ENCODE data around the gene RAF1. TPM values are rescaled to one million over a fixed set of nuclear protein-coding genes. Genes with fewer than 3 reads are reported as not detected.

RAF1 gene
- total and polyA plus RNA-seq, 2 experiments from 2014 or later = 39.5 to 123 TPM

DNA sequence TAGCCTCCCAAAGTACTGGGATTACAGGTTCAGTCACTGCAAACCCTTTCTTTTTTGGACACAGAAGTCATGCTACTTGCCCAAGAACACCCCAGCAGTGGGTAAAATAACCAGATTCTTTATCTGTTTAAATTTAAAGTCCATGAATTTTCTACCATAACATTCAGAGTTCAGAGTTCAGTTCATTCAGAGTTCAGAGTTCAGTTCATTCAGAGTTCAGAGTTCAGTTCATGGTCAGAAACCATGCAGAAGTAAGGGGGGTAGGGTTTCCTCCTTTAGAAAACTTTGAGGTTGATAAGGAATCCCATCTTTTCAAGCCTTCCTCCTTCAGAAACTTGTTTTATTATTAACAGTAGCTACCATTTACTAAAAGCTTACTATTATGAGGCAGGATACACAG, 43.2 kb downstream of the RAF1 start:
- Histone ChIP-seq H3K27me3 (ENCODE audit: insufficient read depth) (no peaks in the 10 kb centered on the region), H2AFZ (no peak overlapping the region), H4K20me1 (replicated peaks; ENCODE audit: insufficient read depth) (peaks cover 51% of the 10 kb centered on the region), H3K4me3 (no peak overlapping the region), H3K27ac (ENCODE audit: low read depth) (no peak overlapping the region), H3F3A (replicated peaks; ENCODE audit: low read depth) (0 out of 2 replicates have a peak, but pooled peaks cover 2% of the 10 kb centered on the region), H3K79me2 (replicated peaks; ENCODE audit: insufficient read depth) (peaks cover 98% of the 10 kb centered on the region), H3K4me1 (ENCODE audit: insufficient read depth) (no peaks in the 10 kb centered on the region), H3K36me3 (ENCODE audit: insufficient read depth) (peaks cover 15% of the 10 kb centered on the region; the same call in 1 of the 2 replicates), H3K4me2 (no peak overlapping the region), H3K9me2 (ENCODE audit: insufficient read depth) (no peaks in the 10 kb centered on the region)
- H3K4me3 Mint-ChIP-seq = no peak overlapping the region
- DNase-seq (ENCODE audit: low spot score) = no peak
- H3K27me3 Mint-ChIP-seq (ENCODE audit: insufficient read depth, low read depth, poor library complexity) = peaks cover 4% of the 10 kb centered on the region
- TF ChIP-seq STAT1 (IDR thresholded peaks at IDR 0.05; ENCODE audit: unreplicated experiment) (no peak), NANOG (IDR thresholded peaks at IDR 0.05; ENCODE audit: borderline replicate concordance) (no peak), ZNF331 (CRISPR knock-in tag; IDR thresholded peaks at IDR 0.05; ENCODE audit: low read depth) (no peak)
- TF ChIP-seq, protein P1, sequence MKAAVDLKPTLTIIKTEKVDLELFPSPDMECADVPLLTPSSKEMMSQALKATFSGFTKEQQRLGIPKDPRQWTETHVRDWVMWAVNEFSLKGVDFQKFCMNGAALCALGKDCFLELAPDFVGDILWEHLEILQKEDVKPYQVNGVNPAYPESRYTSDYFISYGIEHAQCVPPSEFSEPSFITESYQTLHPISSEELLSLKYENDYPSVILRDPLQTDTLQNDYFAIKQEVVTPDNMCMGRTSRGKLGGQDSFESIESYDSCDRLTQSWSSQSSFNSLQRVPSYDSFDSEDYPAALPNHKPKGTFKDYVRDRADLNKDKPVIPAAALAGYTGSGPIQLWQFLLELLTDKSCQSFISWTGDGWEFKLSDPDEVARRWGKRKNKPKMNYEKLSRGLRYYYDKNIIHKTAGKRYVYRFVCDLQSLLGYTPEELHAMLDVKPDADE (IDR thresholded peaks at IDR 0.05) = no peak
- TF ChIP-seq, protein P2, sequence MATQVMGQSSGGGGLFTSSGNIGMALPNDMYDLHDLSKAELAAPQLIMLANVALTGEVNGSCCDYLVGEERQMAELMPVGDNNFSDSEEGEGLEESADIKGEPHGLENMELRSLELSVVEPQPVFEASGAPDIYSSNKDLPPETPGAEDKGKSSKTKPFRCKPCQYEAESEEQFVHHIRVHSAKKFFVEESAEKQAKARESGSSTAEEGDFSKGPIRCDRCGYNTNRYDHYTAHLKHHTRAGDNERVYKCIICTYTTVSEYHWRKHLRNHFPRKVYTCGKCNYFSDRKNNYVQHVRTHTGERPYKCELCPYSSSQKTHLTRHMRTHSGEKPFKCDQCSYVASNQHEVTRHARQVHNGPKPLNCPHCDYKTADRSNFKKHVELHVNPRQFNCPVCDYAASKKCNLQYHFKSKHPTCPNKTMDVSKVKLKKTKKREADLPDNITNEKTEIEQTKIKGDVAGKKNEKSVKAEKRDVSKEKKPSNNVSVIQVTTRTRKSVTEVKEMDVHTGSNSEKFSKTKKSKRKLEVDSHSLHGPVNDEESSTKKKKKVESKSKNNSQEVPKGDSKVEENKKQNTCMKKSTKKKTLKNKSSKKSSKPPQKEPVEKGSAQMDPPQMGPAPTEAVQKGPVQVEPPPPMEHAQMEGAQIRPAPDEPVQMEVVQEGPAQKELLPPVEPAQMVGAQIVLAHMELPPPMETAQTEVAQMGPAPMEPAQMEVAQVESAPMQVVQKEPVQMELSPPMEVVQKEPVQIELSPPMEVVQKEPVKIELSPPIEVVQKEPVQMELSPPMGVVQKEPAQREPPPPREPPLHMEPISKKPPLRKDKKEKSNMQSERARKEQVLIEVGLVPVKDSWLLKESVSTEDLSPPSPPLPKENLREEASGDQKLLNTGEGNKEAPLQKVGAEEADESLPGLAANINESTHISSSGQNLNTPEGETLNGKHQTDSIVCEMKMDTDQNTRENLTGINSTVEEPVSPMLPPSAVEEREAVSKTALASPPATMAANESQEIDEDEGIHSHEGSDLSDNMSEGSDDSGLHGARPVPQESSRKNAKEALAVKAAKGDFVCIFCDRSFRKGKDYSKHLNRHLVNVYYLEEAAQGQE (IDR thresholded peaks at IDR 0.05; ENCODE audit: unreplicated experiment) = no peak
- no peaks in the 10 kb centered on the region for H3K9me3 Mint-ChIP-seq
- H3K27ac Mint-ChIP-seq = no peak overlapping the region
- no peak for ATAC-seq
- no peaks in the 10 kb centered on the region; the same call in 1 of the 3 replicates for H3K4me1 Mint-ChIP-seq
- H3K36me3 Mint-ChIP-seq (ENCODE audit: low read depth) = peaks cover 16% of the 10 kb centered on the region

DNA sequence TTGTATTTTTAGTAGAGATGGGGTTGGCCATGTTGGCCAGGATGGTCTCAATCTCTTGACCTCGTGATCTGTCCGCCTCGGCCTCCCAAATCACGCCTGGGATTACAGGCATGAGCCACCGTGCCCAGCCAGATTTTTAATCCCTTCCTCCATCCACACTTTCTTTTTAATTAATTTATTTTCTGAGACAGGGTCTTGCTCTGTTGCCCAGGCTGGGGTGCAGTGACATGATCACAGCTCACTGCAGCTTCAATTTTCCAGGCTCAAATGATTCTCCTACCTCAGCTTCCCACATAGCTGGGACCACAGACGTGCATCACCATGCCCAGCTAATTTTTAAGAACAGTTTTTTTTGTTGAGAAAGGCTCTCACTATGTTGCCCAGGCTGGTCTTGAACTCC, 43.6 kb downstream of the RAF1 start:
- peaks cover 49% of the 10 kb centered on the region for H4K20me1 ChIP-seq (replicated peaks; ENCODE audit: insufficient read depth)

More for the DNA sequence above, 43.6 kb downstream of the RAF1 start:
- DNase-seq (ENCODE audit: low spot score) (no peak), ATAC-seq (no peak)
- H3K27ac ChIP-seq (ENCODE audit: low read depth) = no peak overlapping the region
- H3K79me2 ChIP-seq (replicated peaks; ENCODE audit: insufficient read depth) = peaks cover 97% of the 10 kb centered on the region
- peaks cover 19% of the 10 kb centered on the region for H3K36me3 Mint-ChIP-seq (ENCODE audit: low read depth)
- H3K27ac Mint-ChIP-seq = 0 out of 2 replicates have a peak overlapping the region, but pooled peaks have one; percentile 27
- no peaks in the 10 kb centered on the region for H3K27me3 ChIP-seq (ENCODE audit: insufficient read depth)
- H3F3A ChIP-seq (replicated peaks; ENCODE audit: low read depth) = 0 out of 2 replicates have a peak, but pooled peaks cover 2% of the 10 kb centered on the region
- no peaks in the 10 kb centered on the region for H3K4me1 ChIP-seq (ENCODE audit: insufficient read depth)
- peaks cover 3% of the 10 kb centered on the region for H3K27me3 Mint-ChIP-seq (ENCODE audit: insufficient read depth, low read depth, poor library complexity)
- no peaks in the 10 kb centered on the region; the same call in 1 of the 3 replicates for H3K4me1 Mint-ChIP-seq
- no peak overlapping the region for H3K4me2 ChIP-seq
- TF ChIP-seq ZNF331 (CRISPR knock-in tag; IDR thresholded peaks at IDR 0.05; ENCODE audit: low read depth) (no peak), EZH2 (IDR thresholded peaks at IDR 0.05; ENCODE audit: low read depth, unreplicated experiment) (no peak), EZH2phosphoT487 (IDR thresholded peaks at IDR 0.05; ENCODE audit: unreplicated experiment) (no peak)
- TF ChIP-seq, protein P1 (IDR thresholded peaks at IDR 0.05) = no peak
- no peaks in the 10 kb centered on the region for H3K9me3 Mint-ChIP-seq
- no peak overlapping the region for H3K4me3 Mint-ChIP-seq
- peaks cover 15% of the 10 kb centered on the region; the same call in 1 of the 2 replicates for H3K36me3 ChIP-seq (ENCODE audit: insufficient read depth)
- no peaks in the 10 kb centered on the region for H3K9me2 ChIP-seq (ENCODE audit: insufficient read depth)
- no peak overlapping the region for H3K4me3 ChIP-seq
- H2AFZ ChIP-seq = no peak overlapping the region
